Left lung (tissue), 10 donors: Measurements from ENCODE around the gene PLET1. TPM values are rescaled to one million over a fixed set of nuclear protein-coding genes. Genes with fewer than 3 reads are reported as not detected.
A peak's percentile ranks its signal among the peaks of the same experiment; 100 is the strongest.

ENCODE experiments used
- ATAC-seq: fragments of 200-7000 bp; cut with Tn5 transposase; one replicate; pipeline ENCODE4 v1.9.1; 2020; ENCODE audit warnings: moderate library complexity
- DNase-seq, 4 donors: peaks; one replicate each; pipeline ENCODE4 v3.0.0-alpha.2; 2013 to 2020
- H3K27ac ChIP-seq, 2 donors: fragments of 200-600 bp; sonication (generic) in 1 of 2; one replicate each; pipeline versions ENCODE4 v1.5.0 to v1.8.0; 2020 to 2021
- H3K27me3 ChIP-seq, 2 donors: fragments of 200-600 bp; sonication (generic) in 1 of 2; one replicate each; pipeline versions ENCODE4 v1.5.0 to v1.8.0; 2020 to 2021
- H3K36me3 ChIP-seq, 2 donors: fragments of 200-600 bp; sonication (generic) in 1 of 2; one replicate each; pipeline versions ENCODE4 v1.5.0 to v1.8.0; 2020 to 2021
- H3K4me1 ChIP-seq, 2 donors: fragments of 200-600 bp; one replicate each; pipeline ENCODE4 v1.8.0; 2021
- H3K4me3 ChIP-seq, 2 donors: fragments of 200-600 bp; sonication (generic) in 1 of 2; one replicate each; pipeline versions ENCODE4 v1.5.0 to v1.8.0; 2020 to 2021; ENCODE audit warnings: mild to moderate bottlenecking in 1 of 2
- H3K9me3 ChIP-seq, 2 donors: fragments of 200-600 bp; sonication (generic) in 1 of 2; one replicate each; pipeline versions ENCODE4 v1.5.0 to v1.8.0; 2020 to 2021
- intact Hi-C, 2 donors: fragments of 100-400 bp; cut with DNase I; formaldehyde crosslinking; loops; one replicate each; pipeline versions ENCODE4 v1.11.2 to v1.14.2; 2022
- polyA plus RNA-seq, 6 donors: library from polyadenylated mRNA; unstranded; fragments of 120-200 nt; gene quantifications; one replicate each; pipeline ENCODE4 v1.2.1, GENCODE V29; 2013; ENCODE audit not compliant: insufficient read length in 6 of 6
- total RNA-seq, 2 donors: library from RNA; stranded (reverse); fragmentation: NEBNext Ultra II Directional; extraction: Animal tissue kit (Norgen Biotek cat#: 25700); gene quantifications; one replicate each; pipeline ENCODE4 v1.2.1, GENCODE V29; 2021
- TF ChIP-seq, protein P1 (sequence below), 2 donors: fragments of 200-600 bp; sonication (generic) in 1 of 2; IDR thresholded peaks; one replicate each; pipeline versions ENCODE4 v1.5.0 to v1.8.0; 2021; ENCODE audit warnings: antibody characterized with exemption in 2 of 2
- donor health status: DM: no; HTN: yes; CAD: no.
- donor health status: DM: no; HTN: no; CAD: no.

The PLET1 gene
- total and polyA plus RNA-seq, 8 donors: 0.18 TPM; not detected in 6

DNA sequence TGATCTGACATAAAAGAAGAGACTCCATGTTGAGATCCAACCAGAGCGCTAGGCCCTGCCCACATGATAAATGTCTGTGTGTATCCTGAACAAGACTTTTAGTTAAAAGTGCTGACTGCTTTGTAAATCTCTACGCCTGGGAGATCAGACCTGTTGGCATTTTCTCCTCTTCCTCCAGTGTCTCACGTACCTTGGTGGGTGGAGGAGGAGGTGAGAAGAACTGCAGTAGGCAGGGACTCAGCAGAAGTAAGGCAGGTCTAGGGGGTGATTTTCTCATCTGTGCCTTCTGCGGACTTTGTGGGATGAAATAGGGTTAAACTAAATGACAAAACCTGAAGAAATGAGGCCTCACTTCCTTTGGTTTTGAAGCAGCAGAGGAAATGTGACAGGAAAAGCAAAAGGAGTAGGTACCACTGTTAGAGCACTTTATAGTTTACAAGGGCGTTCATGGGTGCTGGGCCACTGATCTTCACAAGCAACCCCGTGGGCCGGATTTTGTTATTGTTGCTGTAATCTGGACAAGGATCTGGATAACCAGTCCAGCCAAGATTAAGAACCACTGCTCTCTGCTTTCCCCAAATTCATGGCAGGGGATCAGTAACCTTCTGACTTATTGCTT, 36.7 kb upstream of the PLET1 start:
- no peaks in the 10 kb centered on the region for H3K27me3 ChIP-seq
- intact Hi-C loops: loop anchor here in 1 of 2 donors (10.0 kb wide), 1 partner anchor 257 kb away; no protein-coding TSS in a partner anchor
- no peak overlapping the region for H3K4me3 ChIP-seq
- ATAC-seq (no peak), DNase-seq (no peak)
- H3K36me3 ChIP-seq: no peaks in the 10 kb centered on the region
- H3K9me3 ChIP-seq: no peaks in the 10 kb centered on the region
- TF ChIP-seq, protein P1, sequence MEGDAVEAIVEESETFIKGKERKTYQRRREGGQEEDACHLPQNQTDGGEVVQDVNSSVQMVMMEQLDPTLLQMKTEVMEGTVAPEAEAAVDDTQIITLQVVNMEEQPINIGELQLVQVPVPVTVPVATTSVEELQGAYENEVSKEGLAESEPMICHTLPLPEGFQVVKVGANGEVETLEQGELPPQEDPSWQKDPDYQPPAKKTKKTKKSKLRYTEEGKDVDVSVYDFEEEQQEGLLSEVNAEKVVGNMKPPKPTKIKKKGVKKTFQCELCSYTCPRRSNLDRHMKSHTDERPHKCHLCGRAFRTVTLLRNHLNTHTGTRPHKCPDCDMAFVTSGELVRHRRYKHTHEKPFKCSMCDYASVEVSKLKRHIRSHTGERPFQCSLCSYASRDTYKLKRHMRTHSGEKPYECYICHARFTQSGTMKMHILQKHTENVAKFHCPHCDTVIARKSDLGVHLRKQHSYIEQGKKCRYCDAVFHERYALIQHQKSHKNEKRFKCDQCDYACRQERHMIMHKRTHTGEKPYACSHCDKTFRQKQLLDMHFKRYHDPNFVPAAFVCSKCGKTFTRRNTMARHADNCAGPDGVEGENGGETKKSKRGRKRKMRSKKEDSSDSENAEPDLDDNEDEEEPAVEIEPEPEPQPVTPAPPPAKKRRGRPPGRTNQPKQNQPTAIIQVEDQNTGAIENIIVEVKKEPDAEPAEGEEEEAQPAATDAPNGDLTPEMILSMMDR (IDR thresholded peaks at IDR 0.05): no peak
- no peak overlapping the region for H3K27ac ChIP-seq
- H3K4me1 ChIP-seq: peaks cover 0 to 17% of the 10 kb centered on the region in 2 donors

DNA sequence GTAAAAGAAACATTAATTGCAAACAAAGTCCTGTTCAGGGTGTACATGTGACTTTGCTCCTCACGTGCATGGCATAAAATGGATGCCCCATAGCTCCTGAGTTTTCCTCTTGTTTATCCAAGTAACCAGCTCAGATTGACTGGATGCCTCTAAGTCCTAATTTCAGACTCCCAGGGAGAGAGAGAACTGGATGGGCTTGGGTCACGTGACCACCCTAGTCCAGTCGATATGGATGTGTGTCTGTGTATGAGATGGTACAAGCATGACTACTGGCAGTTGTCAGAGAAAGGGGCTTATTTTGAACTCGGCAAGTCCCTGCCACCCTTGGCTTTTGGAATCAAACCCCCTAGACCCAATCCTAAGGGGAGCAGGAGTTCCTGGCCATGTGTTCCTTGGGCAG, 35.4 kb upstream of the PLET1 start:
- Histone ChIP-seq H3K27me3 (no peaks in the 10 kb centered on the region), H3K4me3 (no peak overlapping the region), H3K4me1 (peaks cover 0 to 14% of the 10 kb centered on the region in 2 donors), H3K9me3 (no peaks in the 10 kb centered on the region), H3K36me3 (no peaks in the 10 kb centered on the region), H3K27ac (no peak overlapping the region)
- TF ChIP-seq, protein P1 (IDR thresholded peaks at IDR 0.05): no peak
- DNase-seq (no peak), ATAC-seq (no peak)
- intact Hi-C loops: loop anchor here in 1 of 2 donors (10.0 kb wide), 1 partner anchor 259 kb away; no protein-coding TSS in a partner anchor

DNA sequence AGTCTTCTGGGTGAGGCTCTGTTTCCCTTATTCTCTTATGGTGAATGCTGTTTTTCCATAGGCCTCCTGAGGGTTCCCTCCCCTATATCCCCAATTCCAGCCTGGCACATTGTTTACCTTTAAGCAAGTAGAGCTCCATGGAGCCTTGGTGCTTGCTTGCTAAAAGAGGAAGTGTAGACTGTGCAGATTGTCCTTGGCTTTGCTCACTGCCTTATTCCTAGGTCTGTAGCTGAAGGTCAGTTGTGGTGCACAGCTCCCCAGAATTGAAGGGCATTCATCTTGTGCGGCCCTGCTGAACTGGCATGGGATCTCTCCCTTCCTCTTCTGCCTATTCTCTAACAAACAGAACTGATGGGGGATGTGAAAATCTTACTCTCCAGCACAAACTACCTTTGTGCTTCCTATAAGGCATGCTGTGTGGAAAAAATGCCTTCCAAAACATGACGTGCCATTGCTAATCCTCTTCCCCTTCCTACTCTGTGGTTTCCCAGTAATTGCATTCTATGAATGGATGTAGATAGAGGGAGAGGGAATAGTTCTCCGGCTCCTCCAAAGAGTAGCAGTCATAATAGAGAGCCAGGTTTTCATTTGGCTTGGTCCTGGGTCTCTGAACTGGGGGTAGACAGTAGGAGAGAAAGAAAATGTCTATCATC, 34.2 kb upstream of the PLET1 start:
- no peaks in the 10 kb centered on the region for H3K27me3 ChIP-seq
- no peak overlapping the region for H3K27ac ChIP-seq
- H3K9me3 ChIP-seq: no peaks in the 10 kb centered on the region
- TF ChIP-seq, protein P1 (IDR thresholded peaks at IDR 0.05): no peak
- no peak for ATAC-seq
- H3K4me3 ChIP-seq: no peak overlapping the region
- H3K4me1 ChIP-seq: peaks cover 0 to 18% of the 10 kb centered on the region in 2 donors
- DNase-seq: no peak
- H3K36me3 ChIP-seq: no peaks in the 10 kb centered on the region
- intact Hi-C loops: loop anchor here in 1 of 2 donors (10.0 kb wide), 1 partner anchor 260 kb away; no protein-coding TSS in a partner anchor

DNA sequence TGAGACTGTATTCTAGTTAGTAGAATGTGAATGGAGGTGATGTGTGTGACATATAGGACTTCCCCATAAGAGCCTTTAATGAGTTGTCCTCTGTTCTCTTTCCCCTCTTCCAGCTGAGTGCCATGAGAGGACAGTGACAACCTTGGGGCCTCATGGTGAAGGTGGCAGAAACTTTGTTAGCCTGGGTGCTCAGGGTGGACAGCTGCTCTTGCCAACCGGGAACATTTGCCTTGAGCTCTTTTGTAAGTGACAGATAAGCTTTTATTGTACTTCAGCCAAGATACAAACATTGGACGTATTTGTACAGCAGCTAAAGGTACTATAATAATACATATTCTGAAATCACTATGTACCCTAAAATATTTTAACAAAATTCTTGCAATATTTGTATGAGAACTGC, 33.0 kb upstream of the PLET1 start:
- TF ChIP-seq, protein P1 (IDR thresholded peaks at IDR 0.05): no peak
- Histone ChIP-seq H3K4me3 (no peak overlapping the region), H3K4me1 (peaks cover 0 to 22% of the 10 kb centered on the region in 2 donors), H3K27me3 (no peaks in the 10 kb centered on the region), H3K9me3 (no peaks in the 10 kb centered on the region), H3K27ac (peak overlapping the region; percentile 2 to 26), H3K36me3 (no peaks in the 10 kb centered on the region)
- DNase-seq (no peak), ATAC-seq (no peak)
- intact Hi-C loops: loop anchor here in 1 of 2 donors (10.0 kb wide), 1 partner anchor 261 kb away; no protein-coding TSS in a partner anchor

DNA sequence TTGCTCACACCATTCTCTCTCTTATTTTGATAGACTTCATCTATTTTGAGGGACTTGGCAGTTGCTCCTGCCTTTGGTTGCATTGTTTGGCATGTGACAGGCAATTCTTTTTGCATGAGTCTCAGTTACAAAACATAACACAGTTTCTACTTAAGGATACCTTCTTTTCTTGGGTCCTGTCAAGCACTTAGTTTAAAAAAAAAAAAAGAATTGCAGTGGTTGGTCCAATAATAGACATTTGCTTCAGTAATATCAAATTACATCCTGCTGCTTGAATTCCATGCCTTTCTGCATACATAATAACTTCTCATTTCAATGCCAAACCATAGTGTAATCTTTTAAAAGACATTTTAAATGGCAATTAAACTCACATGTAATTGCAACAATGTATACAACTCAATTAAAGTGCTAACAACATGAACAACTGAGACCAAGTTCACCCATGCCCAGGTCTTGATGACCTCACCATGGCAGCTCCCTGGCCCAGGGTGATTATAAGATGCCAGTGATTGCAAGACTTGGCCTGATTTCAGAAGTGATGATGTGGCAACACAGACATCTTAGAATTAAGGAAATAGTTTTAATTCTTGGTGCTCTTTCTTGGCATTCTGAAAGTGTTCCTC, 32.2 kb upstream of the PLET1 start:
- no peaks in the 10 kb centered on the region for H3K9me3 ChIP-seq
- H3K4me1 ChIP-seq: peaks cover 0 to 22% of the 10 kb centered on the region in 2 donors
- ATAC-seq: peak; percentile 39
- DNase-seq: peak in 2 of 4 donors; percentile 33 to 46
- H3K4me3 ChIP-seq: no peak overlapping the region
- peak overlapping the region in 1 of 2 donors; percentile 2 for H3K27ac ChIP-seq
- intact Hi-C loops: loop anchor here in 1 of 2 donors (10.0 kb wide), 1 partner anchor 262 kb away; no protein-coding TSS in a partner anchor
- no peaks in the 10 kb centered on the region for H3K36me3 ChIP-seq
- TF ChIP-seq, protein P1 (IDR thresholded peaks at IDR 0.05): no peak
- H3K27me3 ChIP-seq: no peaks in the 10 kb centered on the region
